ENCODE measurements around the gene SEPTIN8. TPM values are rescaled to one million over a fixed set of nuclear protein-coding genes. Genes with fewer than 3 reads are reported as not detected.

SEPTIN8 gene
- polyA plus RNA-seq, 2 donors: 22.1 to 23.3 TPM

DNA sequence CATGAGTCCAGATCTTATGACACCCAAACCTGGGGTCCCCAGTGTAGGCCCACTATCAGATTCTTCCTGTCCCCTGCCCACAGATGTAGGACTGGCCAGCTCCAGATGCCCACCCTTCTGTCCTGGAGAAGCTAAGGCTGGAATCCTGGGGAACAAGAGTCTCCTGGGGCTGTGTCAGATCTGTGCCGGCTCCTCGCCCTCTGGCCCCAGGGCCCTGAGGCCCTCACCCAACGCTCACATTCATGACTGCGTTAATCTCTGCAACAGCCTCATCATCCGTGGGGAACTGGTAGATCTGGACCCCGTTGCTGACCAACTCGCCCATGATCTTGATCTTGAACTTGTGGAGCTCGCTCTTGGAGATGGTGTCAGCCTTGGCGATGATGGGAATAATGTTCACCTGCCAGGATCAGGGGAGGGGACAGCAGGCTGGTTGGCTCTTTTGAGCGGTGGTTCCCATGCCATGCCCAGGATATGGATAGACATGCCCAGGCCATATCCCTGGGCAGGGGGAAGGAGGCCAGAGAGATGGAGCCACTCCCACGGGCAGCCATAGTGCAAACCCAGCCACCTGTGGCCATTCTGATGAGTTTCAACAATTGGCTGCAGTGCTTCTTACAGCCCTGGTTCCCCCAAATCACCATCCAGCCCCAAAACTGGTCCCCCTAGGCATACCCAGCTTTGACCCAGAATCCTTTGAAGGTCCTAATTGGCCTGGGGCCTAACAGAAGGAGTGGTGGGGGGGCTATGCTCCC is 14.6 kb downstream of the SEPTIN8 start:
- WGBS, 2 donors: 88 to 92% methylated on average over 11 of the region's 11 CpGs
- H3K36me3 ChIP-seq (ENCODE audit: control insufficient read depth in 2 of 2, insufficient read depth in 2 of 2, low read length in 1 of 2): peaks cover 27 to 52% of the 10 kb centered on the region in 2 donors
- H3K4me3 ChIP-seq (ENCODE audit: low read depth in 1 of 2, low read length in 2 of 2): no peak overlapping the region
- no peaks in the 10 kb centered on the region for H3K9me3 ChIP-seq (ENCODE audit: control insufficient read depth in 2 of 2, insufficient read depth in 1 of 2, low read depth in 1 of 2, low read length in 1 of 2)
- H3K4me1 ChIP-seq (ENCODE audit: control insufficient read depth in 2 of 2, insufficient read depth in 2 of 2, low read length in 1 of 2): peaks cover 0 to 9% of the 10 kb centered on the region in 2 donors
- H3K27me3 ChIP-seq (ENCODE audit: control insufficient read depth in 1 of 2, insufficient read depth in 2 of 2, low read length in 2 of 2): no peaks in the 10 kb centered on the region
- H3K27ac ChIP-seq (ENCODE audit: low read depth in 2 of 2, low read length in 1 of 2): no peak overlapping the region

DNA sequence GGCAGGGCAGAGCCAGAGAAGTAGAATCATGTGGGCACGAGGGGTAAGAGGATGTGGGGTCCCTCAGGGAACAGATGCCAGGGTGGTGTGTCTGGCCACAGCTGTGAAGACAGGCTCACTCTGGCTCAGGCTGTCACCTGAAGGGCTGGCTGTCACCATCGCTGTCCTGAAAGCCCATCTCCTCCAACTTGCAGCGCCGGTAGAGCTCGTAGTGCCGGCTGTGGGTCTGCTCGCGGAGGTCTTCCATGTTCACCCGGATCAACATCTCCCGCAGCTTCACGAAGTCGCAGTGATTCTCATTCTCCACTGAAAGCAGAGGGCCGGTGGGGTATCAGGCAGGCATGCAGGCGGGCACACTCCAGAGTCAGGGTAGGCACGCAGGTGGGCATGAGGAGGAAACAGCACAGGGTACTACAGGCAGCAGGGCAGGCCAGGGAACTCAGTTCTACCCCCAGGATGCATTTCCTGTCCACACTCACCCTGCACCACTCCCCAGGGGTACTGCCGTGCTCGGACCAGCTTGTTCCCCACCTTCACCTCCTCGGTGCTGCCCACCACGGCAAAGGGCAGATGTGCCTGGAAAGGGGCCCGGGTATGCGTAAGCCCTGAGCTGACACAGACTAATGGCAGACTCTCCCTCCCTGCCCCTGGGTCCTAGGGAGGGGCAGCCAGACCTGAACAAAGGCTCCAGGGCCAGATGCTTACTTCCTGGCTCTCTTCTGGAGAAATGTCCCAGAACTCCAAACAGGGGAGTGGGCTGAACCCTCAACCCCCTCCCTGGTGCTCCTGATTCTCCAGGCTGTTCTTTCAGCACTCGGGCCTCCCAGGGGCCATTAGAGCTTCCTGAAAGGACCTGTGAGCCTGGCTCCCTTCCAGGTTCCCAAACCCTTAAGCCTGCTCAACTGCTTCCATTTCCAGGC is 15.5 kb downstream of the SEPTIN8 start:
- Histone ChIP-seq H3K27me3 (ENCODE audit: control insufficient read depth in 1 of 2, insufficient read depth in 2 of 2, low read length in 2 of 2) (no peaks in the 10 kb centered on the region), H3K4me1 (ENCODE audit: control insufficient read depth in 2 of 2, insufficient read depth in 2 of 2, low read length in 1 of 2) (peaks cover 0 to 9% of the 10 kb centered on the region in 2 donors), H3K36me3 (ENCODE audit: control insufficient read depth in 2 of 2, insufficient read depth in 2 of 2, low read length in 1 of 2) (peaks cover 30 to 55% of the 10 kb centered on the region in 2 donors), H3K27ac (ENCODE audit: low read depth in 2 of 2, low read length in 1 of 2) (no peak overlapping the region), H3K9me3 (ENCODE audit: control insufficient read depth in 2 of 2, insufficient read depth in 1 of 2, low read depth in 1 of 2, low read length in 1 of 2) (no peaks in the 10 kb centered on the region), H3K4me3 (ENCODE audit: low read depth in 1 of 2, low read length in 2 of 2) (no peak overlapping the region)
- 92 to 94% methylated on average over 22 of the region's 22 CpGs for WGBS, 2 donors

DNA sequence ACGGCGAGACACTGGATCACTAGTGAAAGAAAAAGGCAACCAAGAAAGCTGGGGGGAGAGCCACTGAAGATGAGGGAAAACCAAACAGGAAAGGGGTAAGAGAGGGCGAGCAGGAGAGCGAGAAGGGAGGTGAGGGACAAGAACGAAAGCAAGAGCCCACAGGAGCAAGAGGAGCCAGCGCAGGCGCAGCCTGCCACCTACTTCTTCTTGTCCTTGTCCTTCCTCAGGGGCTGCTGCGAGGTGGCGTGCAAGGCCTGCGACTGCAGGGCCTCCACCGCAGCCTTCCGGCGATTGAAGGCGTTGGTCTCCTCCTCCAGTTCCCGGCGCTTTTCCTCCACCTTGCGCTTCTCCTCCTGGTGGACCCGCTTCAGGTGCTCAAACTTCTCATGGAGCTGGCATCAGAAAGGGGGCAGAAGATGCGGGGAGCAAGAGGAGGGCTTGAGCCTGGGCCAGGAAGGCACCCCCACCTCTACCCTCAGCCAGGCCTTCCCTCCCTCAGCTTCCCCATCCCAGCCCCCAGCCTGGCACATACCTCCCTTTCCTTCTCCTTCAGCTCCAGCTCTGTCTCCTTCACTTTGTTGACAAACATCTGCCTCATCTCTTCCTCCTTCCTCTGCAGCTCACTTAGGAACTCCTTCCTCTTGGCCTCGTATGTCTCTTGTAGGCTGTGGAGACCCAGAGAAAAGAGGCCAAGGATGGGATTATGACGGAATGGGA is 16.3 kb downstream of the SEPTIN8 start:
- Histone ChIP-seq H3K27me3 (ENCODE audit: control insufficient read depth in 1 of 2, insufficient read depth in 2 of 2, low read length in 2 of 2) (no peaks in the 10 kb centered on the region), H3K27ac (ENCODE audit: low read depth in 2 of 2, low read length in 1 of 2) (no peak overlapping the region), H3K4me1 (ENCODE audit: control insufficient read depth in 2 of 2, insufficient read depth in 2 of 2, low read length in 1 of 2) (peaks cover 0 to 7% of the 10 kb centered on the region in 2 donors), H3K4me3 (ENCODE audit: low read depth in 1 of 2, low read length in 2 of 2) (no peak overlapping the region), H3K9me3 (ENCODE audit: control insufficient read depth in 2 of 2, insufficient read depth in 1 of 2, low read depth in 1 of 2, low read length in 1 of 2) (no peaks in the 10 kb centered on the region), H3K36me3 (ENCODE audit: control insufficient read depth in 2 of 2, insufficient read depth in 2 of 2, low read length in 1 of 2) (peaks cover 30 to 55% of the 10 kb centered on the region in 2 donors)
- 95 to 96% methylated on average over 21 of the region's 21 CpGs for WGBS, 2 donors

DNA sequence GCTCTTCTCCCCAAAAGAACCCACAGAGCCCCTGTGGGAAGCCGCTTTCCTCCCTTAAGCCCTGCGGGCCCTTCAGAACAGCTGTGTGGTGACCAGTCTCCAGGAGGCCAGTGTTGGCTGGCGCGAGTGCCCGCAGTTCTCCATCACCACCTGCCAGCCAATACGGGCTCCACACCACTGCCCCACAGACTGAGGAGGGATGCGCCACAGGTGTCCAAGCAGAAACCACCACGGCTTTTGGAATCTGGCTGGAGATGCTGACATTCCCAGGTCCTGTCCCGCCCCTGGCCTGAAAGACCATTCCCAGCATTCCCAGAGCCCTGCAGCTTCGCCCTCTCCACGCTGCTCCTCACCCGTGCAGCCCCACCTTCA is 17.0 kb downstream of the SEPTIN8 start:
- Histone ChIP-seq H3K4me1 (ENCODE audit: control insufficient read depth in 2 of 2, insufficient read depth in 2 of 2, low read length in 1 of 2) (peaks cover 0 to 7% of the 10 kb centered on the region in 2 donors), H3K27me3 (ENCODE audit: control insufficient read depth in 1 of 2, insufficient read depth in 2 of 2, low read length in 2 of 2) (no peaks in the 10 kb centered on the region), H3K9me3 (ENCODE audit: control insufficient read depth in 2 of 2, insufficient read depth in 1 of 2, low read depth in 1 of 2, low read length in 1 of 2) (no peaks in the 10 kb centered on the region), H3K27ac (ENCODE audit: low read depth in 2 of 2, low read length in 1 of 2) (no peak overlapping the region), H3K36me3 (ENCODE audit: control insufficient read depth in 2 of 2, insufficient read depth in 2 of 2, low read length in 1 of 2) (peaks cover 30 to 57% of the 10 kb centered on the region in 2 donors), H3K4me3 (ENCODE audit: low read depth in 1 of 2, low read length in 2 of 2) (no peak overlapping the region)
- WGBS, 2 donors: 93 to 97% methylated on average over 12 of the region's 12 CpGs

DNA sequence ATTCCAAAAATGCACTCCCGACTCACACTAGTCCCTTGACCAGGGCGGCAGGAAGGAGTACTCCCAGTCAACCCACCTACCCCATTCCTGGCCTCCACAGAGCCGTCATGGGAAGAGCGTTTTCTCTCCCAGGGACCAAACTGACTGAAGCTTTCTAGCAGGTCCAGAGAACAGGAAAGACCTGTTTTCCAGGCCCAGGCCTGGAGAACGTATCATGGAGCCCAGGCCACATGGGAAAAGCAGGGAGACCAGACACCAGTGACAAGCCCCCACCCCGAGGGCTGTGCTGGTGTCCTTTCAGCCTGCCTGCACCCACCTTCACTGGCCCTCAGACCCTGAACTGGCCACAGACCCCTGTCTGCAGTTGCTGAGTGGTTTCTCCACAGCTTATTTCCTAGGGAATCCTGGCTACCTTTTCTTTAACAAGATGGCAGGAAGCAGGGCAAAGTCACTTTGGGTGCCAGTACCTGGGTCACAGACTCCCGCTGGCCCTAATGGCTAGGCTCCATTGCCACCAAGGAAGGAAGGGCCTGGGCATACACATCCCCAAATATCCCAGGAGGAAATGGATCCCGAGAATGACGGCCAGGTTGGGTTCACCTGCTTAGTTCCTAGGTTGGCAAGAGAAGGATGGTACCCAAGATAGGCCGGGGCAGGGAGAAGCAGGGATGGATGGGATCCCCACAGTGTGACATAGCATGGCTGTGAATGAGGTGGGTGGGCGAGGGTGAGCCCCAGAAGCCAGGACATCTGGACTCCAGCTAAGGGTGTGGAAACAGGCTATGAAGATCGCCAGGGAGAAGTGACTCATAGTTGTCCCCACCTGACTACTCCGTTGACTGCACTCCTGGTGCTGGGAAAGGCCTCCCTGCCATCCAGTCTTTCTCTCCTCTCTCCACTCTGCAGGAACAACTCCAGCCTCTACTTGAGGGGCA is 17.7 kb downstream of the SEPTIN8 start:
- no peak overlapping the region for H3K27ac ChIP-seq (ENCODE audit: low read depth in 2 of 2, low read length in 1 of 2)
- 80 to 83% methylated on average over 13 of the region's 13 CpGs for WGBS, 2 donors

DNA sequence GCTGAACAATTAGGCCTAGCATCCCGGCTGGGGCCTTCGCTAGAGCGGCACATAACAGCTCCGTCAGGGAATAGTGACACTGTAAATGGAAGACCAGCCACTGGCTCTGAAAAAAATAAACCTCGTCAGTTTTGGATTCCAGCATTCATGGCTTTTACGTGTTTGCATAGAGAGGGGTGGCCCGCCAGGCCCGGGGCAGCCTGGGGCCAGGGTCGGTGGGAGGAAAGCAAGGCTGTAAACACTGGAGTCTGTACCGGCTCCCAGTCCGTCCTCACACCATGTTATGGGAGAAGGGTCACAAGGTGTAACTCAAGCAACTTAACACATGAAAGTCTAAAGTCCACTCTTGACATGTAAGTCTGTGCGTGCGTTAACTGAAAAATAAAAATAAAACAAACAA is 18.6 kb downstream of the SEPTIN8 start:
- Histone ChIP-seq H3K27me3 (ENCODE audit: control insufficient read depth in 1 of 2, insufficient read depth in 2 of 2, low read length in 2 of 2) (no peaks in the 10 kb centered on the region), H3K36me3 (ENCODE audit: control insufficient read depth in 2 of 2, insufficient read depth in 2 of 2, low read length in 1 of 2) (peaks cover 18 to 47% of the 10 kb centered on the region in 2 donors), H3K4me3 (ENCODE audit: low read depth in 1 of 2, low read length in 2 of 2) (no peak overlapping the region), H3K27ac (ENCODE audit: low read depth in 2 of 2, low read length in 1 of 2) (no peak overlapping the region), H3K9me3 (ENCODE audit: control insufficient read depth in 2 of 2, insufficient read depth in 1 of 2, low read depth in 1 of 2, low read length in 1 of 2) (no peaks in the 10 kb centered on the region), H3K4me1 (ENCODE audit: control insufficient read depth in 2 of 2, insufficient read depth in 2 of 2, low read length in 1 of 2) (peaks cover 0 to 7% of the 10 kb centered on the region in 2 donors)
- 89 to 92% methylated on average over 13 of the region's 13 CpGs for WGBS, 2 donors

More for the DNA sequence above, 17.7 kb downstream of the SEPTIN8 start:
- Histone ChIP-seq H3K4me3 (ENCODE audit: low read depth in 1 of 2, low read length in 2 of 2) (no peak overlapping the region), H3K27me3 (ENCODE audit: control insufficient read depth in 1 of 2, insufficient read depth in 2 of 2, low read length in 2 of 2) (no peaks in the 10 kb centered on the region), H3K36me3 (ENCODE audit: control insufficient read depth in 2 of 2, insufficient read depth in 2 of 2, low read length in 1 of 2) (peaks cover 26 to 53% of the 10 kb centered on the region in 2 donors), H3K9me3 (ENCODE audit: control insufficient read depth in 2 of 2, insufficient read depth in 1 of 2, low read depth in 1 of 2, low read length in 1 of 2) (no peaks in the 10 kb centered on the region), H3K4me1 (ENCODE audit: control insufficient read depth in 2 of 2, insufficient read depth in 2 of 2, low read length in 1 of 2) (peaks cover 0 to 7% of the 10 kb centered on the region in 2 donors)

DNA sequence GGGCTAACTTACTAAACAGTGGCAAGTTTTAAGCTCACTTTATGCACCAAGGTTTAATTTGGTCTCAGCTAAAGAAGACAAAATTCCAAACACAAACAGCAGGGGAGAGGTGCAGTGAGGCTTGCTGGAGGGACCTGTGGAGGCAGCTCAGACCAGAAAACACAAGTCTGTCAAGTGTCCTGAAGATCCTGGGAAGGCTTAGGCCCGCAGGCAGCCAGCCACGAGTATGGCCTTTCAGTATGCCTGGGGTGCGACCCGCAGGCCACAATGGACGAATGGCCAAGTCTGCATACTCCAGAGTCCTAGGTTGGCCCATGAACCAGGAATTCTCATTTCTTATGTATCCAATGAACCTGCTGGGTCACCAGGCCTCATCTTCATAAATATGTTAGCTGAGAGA is 20.5 kb downstream of the SEPTIN8 start:
- Histone ChIP-seq H3K27ac (ENCODE audit: low read depth in 2 of 2, low read length in 1 of 2) (no peak overlapping the region), H3K27me3 (ENCODE audit: control insufficient read depth in 1 of 2, insufficient read depth in 2 of 2, low read length in 2 of 2) (no peaks in the 10 kb centered on the region), H3K9me3 (ENCODE audit: control insufficient read depth in 2 of 2, insufficient read depth in 1 of 2, low read depth in 1 of 2, low read length in 1 of 2) (no peaks in the 10 kb centered on the region), H3K4me1 (ENCODE audit: control insufficient read depth in 2 of 2, insufficient read depth in 2 of 2, low read length in 1 of 2) (peaks cover 0 to 7% of the 10 kb centered on the region in 2 donors), H3K36me3 (ENCODE audit: control insufficient read depth in 2 of 2, insufficient read depth in 2 of 2, low read length in 1 of 2) (peaks cover 18 to 35% of the 10 kb centered on the region in 2 donors), H3K4me3 (ENCODE audit: low read depth in 1 of 2, low read length in 2 of 2) (no peak overlapping the region)
- 85 to 90% methylated on average over 5 of the region's 5 CpGs for WGBS, 2 donors

DNA sequence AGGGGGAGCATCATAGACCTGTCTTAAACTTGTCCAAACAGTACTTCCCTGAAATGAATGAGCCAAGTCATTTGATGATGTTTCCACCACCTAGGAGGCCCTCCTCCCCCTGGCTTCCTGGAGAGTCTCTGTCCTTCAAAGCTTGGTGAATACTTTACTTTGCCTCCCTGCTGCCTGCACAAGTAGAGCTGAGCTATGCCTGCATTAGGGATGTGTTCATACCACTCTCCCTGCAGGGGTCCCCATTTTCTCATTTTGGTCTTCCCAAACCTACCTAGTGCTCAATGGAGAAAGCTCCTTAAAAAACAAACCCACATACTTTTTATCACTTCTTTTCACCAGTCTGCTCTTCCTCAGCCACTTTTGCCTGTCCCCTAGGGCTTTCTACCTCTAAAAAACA is 22.1 kb downstream of the SEPTIN8 start:
- Histone ChIP-seq H3K36me3 (ENCODE audit: control insufficient read depth in 2 of 2, insufficient read depth in 2 of 2, low read length in 1 of 2) (peaks cover 13 to 19% of the 10 kb centered on the region in 2 donors), H3K4me3 (ENCODE audit: low read depth in 1 of 2, low read length in 2 of 2) (no peak overlapping the region), H3K27me3 (ENCODE audit: control insufficient read depth in 1 of 2, insufficient read depth in 2 of 2, low read length in 2 of 2) (no peaks in the 10 kb centered on the region), H3K27ac (ENCODE audit: low read depth in 2 of 2, low read length in 1 of 2) (no peak overlapping the region), H3K4me1 (ENCODE audit: control insufficient read depth in 2 of 2, insufficient read depth in 2 of 2, low read length in 1 of 2) (peaks cover 0 to 7% of the 10 kb centered on the region in 2 donors), H3K9me3 (ENCODE audit: control insufficient read depth in 2 of 2, insufficient read depth in 1 of 2, low read depth in 1 of 2, low read length in 1 of 2) (no peaks in the 10 kb centered on the region)
